ENCODE measurements around the gene CDC16. TPM values are rescaled to one million over a fixed set of nuclear protein-coding genes. Genes with fewer than 3 reads are reported as not detected.
A peak's percentile ranks its signal among the peaks of the same experiment; 100 is the strongest.

Gene CDC16
- total and polyA plus RNA-seq, 9 of the 15 experiments (the other 6 are each of a cell fraction or from before 2014, with no cell fraction given): 23.2 to 102 (median 51.6) TPM

DNA sequence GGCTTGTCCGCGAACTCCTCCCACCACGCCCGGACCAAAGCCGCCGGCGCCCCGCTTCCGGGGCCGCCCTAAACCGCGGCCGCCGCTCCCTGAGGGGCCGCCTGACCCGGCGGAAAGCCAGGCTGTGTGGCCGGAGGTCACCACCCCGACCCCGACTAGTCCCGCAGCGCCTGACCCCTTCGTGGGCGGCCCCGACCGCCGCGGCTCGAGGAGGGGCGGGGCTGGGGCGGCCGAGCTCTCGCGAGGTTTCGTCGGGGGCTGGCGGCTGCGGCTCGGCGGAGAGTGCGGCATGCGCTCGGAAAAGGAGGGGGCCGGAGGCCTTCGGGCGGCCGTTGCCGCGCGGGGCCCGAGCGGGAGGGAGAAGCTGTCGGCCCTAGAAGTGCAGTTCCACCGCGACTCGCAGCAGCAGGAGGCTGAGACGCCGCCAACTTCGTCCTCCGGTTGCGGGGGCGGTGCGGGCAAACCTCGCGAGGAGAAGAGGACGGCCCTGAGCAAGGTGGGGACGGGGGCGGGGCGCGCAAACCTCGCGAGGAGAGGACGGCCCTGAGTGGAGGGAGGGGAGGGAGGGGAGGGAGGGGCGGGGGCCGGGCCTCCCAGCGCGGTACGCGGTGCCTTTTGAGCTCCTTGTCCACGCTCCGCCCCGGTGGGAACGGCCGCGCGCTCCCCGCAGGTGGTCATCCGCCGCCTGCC is 46.8 kb downstream of the CDC16 start, which contains the start of gene UPF3A (continued):
- TF ChIP-seq EP400 (IDR thresholded peaks at IDR 0.05) (peak; percentile 78; the same call in 1 of the 2 replicates), LEF1 (IDR thresholded peaks at IDR 0.05) (no peak), XRCC4 (IDR thresholded peaks at IDR 0.05; ENCODE audit: extremely low read depth, insufficient read depth, insufficient read length) (no peak), POLR2H (tag; IDR thresholded peaks at IDR 0.05; ENCODE audit: low read depth) (peak; percentile 83), PURB (CRISPR knock-in tag; IDR thresholded peaks at IDR 0.05; ENCODE audit: low read depth) (no peak), CBFA2T3 (IDR thresholded peaks at IDR 0.05) (0 out of 2 replicates have a peak, but pooled peaks have one; percentile 21), HMG20A (CRISPR knock-in tag; conservative IDR thresholded peaks at IDR 0.05) (no peak), NONO (IDR thresholded peaks at IDR 0.05; ENCODE audit: low read depth in 2 of 2, low read length in 1 of 2) (peak in 1 of 2 experiments; percentile 87; a peak in 2 of 4 replicates), CCNT2 (IDR thresholded peaks at IDR 0.05; ENCODE audit: borderline replicate concordance, extremely low read depth, insufficient read length, low read depth, low read length) (peak; percentile 98), TGIF2 (CRISPR knock-in tag; IDR thresholded peaks at IDR 0.05) (no peak), L3MBTL2 (IDR thresholded peaks at IDR 0.05) (peak; percentile 86), SMARCE1 (IDR thresholded peaks at IDR 0.05) (no peak), ZNF57 (CRISPR knock-in tag; IDR thresholded peaks at IDR 0.05) (no peak), NBN (IDR thresholded peaks at IDR 0.05; ENCODE audit: low read depth) (no peak; the same call in 1 of the 2 replicates), BCOR (IDR thresholded peaks at IDR 0.05) (no peak), SIX5 (IDR thresholded peaks at IDR 0.05; ENCODE audit: borderline replicate concordance in 1 of 2, insufficient read depth in 1 of 2, low read depth in 1 of 2, low read length in 2 of 2) (no peak), GABPA (tag; conservative IDR thresholded peaks at IDR 0.05; ENCODE audit: low read depth) (peak; percentile 86), GATA2 (CRISPR knock-in tag; IDR thresholded peaks at IDR 0.05) (no peak), THRAP3 (IDR thresholded peaks at IDR 0.05; ENCODE audit: borderline replicate concordance) (no peak), ETV6 (IDR thresholded peaks at IDR 0.05; ENCODE audit: borderline replicate concordance in 1 of 2, low read depth in 2 of 2, low read length in 1 of 2) (no peak), ETV6 (CRISPR knock-in tag; IDR thresholded peaks at IDR 0.05; ENCODE audit: borderline replicate concordance) (no peak), ZNF140 (CRISPR knock-in tag; IDR thresholded peaks at IDR 0.05) (no peak), BRD9 (IDR thresholded peaks at IDR 0.05; ENCODE audit: low read depth, partially characterized antibody) (peak; percentile 4), NRF1 (conservative IDR thresholded peaks at IDR 0.05 in 1 of 2, IDR thresholded peaks at IDR 0.05 in 1 of 2) (peak in 1 of 2 experiments; percentile 58; a peak in 2 of 4 replicates), CSDE1 (IDR thresholded peaks at IDR 0.05) (no peak)
- TF ChIP-seq, protein P1, sequence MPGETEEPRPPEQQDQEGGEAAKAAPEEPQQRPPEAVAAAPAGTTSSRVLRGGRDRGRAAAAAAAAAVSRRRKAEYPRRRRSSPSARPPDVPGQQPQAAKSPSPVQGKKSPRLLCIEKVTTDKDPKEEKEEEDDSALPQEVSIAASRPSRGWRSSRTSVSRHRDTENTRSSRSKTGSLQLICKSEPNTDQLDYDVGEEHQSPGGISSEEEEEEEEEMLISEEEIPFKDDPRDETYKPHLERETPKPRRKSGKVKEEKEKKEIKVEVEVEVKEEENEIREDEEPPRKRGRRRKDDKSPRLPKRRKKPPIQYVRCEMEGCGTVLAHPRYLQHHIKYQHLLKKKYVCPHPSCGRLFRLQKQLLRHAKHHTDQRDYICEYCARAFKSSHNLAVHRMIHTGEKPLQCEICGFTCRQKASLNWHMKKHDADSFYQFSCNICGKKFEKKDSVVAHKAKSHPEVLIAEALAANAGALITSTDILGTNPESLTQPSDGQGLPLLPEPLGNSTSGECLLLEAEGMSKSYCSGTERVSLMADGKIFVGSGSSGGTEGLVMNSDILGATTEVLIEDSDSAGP (CRISPR knock-in tag; IDR thresholded peaks at IDR 0.05): no peak
- TF ChIP-seq, protein P2, sequence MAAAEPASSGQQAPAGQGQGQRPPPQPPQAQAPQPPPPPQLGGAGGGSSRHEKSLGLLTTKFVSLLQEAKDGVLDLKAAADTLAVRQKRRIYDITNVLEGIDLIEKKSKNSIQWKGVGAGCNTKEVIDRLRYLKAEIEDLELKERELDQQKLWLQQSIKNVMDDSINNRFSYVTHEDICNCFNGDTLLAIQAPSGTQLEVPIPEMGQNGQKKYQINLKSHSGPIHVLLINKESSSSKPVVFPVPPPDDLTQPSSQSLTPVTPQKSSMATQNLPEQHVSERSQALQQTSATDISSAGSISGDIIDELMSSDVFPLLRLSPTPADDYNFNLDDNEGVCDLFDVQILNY (CRISPR knock-in tag; IDR thresholded peaks at IDR 0.05): no peak
